HEK293 (cell line): ENCODE measurements around the gene GUCY1A2.

Source experiments
- CTCF ChIA-PET: fragments of 350-600 bp; formaldehyde crosslinking; extraction: SDS; loops from one replicate; lab custom pipeline; 2021; ENCODE audit warnings: antibody characterized with exemption; lab: Yijun Ruan, JAX
- POLR2A ChIA-PET: fragments of 300-600 bp; formaldehyde crosslinking; extraction: SDS; loops from one replicate; lab custom pipeline; 2020; ENCODE audit warnings: antibody characterized with exemption, inconsistent platforms; lab: Yijun Ruan, JAX
- H3K27ac ChIP-seq: fragments of 200-500 bp; sonication (Bioruptor generic); 2 replicates; pipeline ENCODE4 v1.5.1; 2014; ENCODE audit warnings: low read depth, low read length, control low read depth, inconsistent platforms; ENCODE audit errors: extremely low read depth
- H3K36me3 ChIP-seq, 2 experiments: fragments of 200-500 bp in 1 of 2; sonication (Bioruptor generic) in 1 of 2; 1 replicate in 1 of 2; 2 replicates in 1 of 2; pipeline ENCODE4 v1.5.1; 2014 to 2017; ENCODE audit warnings: inconsistent platforms in 2 of 2, low read length in 2 of 2; ENCODE audit not compliant: control insufficient read depth in 2 of 2, insufficient read depth in 1 of 2
- H3K4me1 ChIP-seq: fragments of 200-500 bp; sonication (Bioruptor generic); 2 replicates; pipeline ENCODE4 v1.5.1; 2014; ENCODE audit warnings: mild to moderate bottlenecking, low read length, inconsistent platforms; ENCODE audit not compliant: control insufficient read depth, insufficient read depth
- H3K4me3 ChIP-seq: 2 replicates; pipeline ENCODE4 v1.5.1; 2011; ENCODE audit warnings: low read depth, mild to moderate bottlenecking, control low read depth, low read length, moderate library complexity
- H3K9me3 ChIP-seq: fragments of 200-500 bp; sonication (Bioruptor generic); 2 replicates; pipeline ENCODE4 v1.5.1; 2014; ENCODE audit warnings: low read depth, low read length, inconsistent platforms; ENCODE audit not compliant: control insufficient read depth, insufficient read depth
- ZNF248 ChIP-seq: fragments of 450-650 bp; formaldehyde crosslinking; IDR thresholded peaks from 2 replicates; pipeline ENCODE4 v1.5.1; 2017; ENCODE audit warnings: missing biosample characterization, missing genetic modification characterization
- ZNF37A ChIP-seq: fragments of 450-650 bp; IDR thresholded peaks from 2 replicates; pipeline ENCODE4 v1.5.1; 2018; ENCODE audit warnings: missing biosample characterization, missing genetic modification characterization
- ZNF555 ChIP-seq: fragments of 450-650 bp; formaldehyde crosslinking; conservative IDR thresholded peaks from 2 replicates; pipeline ENCODE4 v1.5.1; 2017; ENCODE audit warnings: missing biosample characterization, mild to moderate bottlenecking, missing genetic modification characterization, inconsistent platforms
- ZNF624 ChIP-seq: fragments of 450-650 bp; formaldehyde crosslinking; IDR thresholded peaks from 2 replicates; pipeline ENCODE4 v1.5.1; 2017; ENCODE audit warnings: missing biosample characterization, missing genetic modification characterization
- TF ChIP-seq, protein P1 (sequence below): fragments of 450-650 bp; formaldehyde crosslinking; IDR thresholded peaks from 2 replicates; pipeline ENCODE4; 2016; ENCODE audit warnings: missing biosample characterization, missing genetic modification characterization
- TF ChIP-seq, protein P2 (sequence below): fragments of 450-650 bp; formaldehyde crosslinking; IDR thresholded peaks from 2 replicates; pipeline ENCODE4 v1.5.1; 2016; ENCODE audit warnings: missing biosample characterization, missing genetic modification characterization
- TF ChIP-seq, protein P3 (sequence below): fragments of 450-650 bp; formaldehyde crosslinking; IDR thresholded peaks from 2 replicates; pipeline ENCODE4 v1.5.1; 2017; ENCODE audit warnings: missing biosample characterization, missing genetic modification characterization
- TF ChIP-seq, protein P4 (sequence below): fragments of 450-650 bp; formaldehyde crosslinking; IDR thresholded peaks from 2 replicates; pipeline ENCODE4 v1.5.1; 2016; ENCODE audit warnings: missing biosample characterization, missing genetic modification characterization
- TF ChIP-seq, protein P5 (sequence below): fragments of 450-650 bp; formaldehyde crosslinking; IDR thresholded peaks from 2 replicates; pipeline ENCODE4 v1.5.1; 2016; ENCODE audit warnings: missing biosample characterization, missing genetic modification characterization
- TF ChIP-seq, protein P6 (sequence below): fragments of 450-650 bp; formaldehyde crosslinking; conservative IDR thresholded peaks from 2 replicates; pipeline ENCODE4 v1.5.1; 2016; ENCODE audit warnings: low read depth, missing biosample characterization, missing genetic modification characterization

The GUCY1A2 gene

DNA sequence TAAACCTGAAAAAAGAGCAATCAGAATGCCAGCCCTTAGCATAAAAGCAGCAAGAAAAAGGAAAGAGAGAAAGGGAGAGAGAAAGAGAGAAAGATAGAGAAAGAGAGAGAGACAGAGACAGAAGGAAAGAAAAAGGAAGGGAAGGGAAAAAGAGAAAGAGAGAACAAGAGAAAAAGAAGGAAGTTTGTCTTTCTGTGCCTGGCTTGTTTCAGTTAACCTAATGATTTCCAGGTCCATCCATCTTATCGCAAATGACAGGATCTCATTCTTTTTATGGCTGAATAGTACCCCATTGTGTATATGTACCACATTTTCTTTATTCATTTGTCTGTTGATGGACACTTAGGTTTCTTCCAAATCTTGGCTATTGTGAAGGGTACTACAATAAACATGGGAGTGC, 230.8 kb downstream of the GUCY1A2 start:
- Histone ChIP-seq H3K9me3 (no peaks in the 10 kb centered on the region), H3K4me3 (no peak overlapping the region), H3K36me3 (no peaks in the 10 kb centered on the region), H3K4me1 (no peaks in the 10 kb centered on the region), H3K27ac (no peak overlapping the region)
- CTCF ChIA-PET, result interaction anchor here (0.6 kb wide), 1 partner anchor 249 kb away, joined by 4 read pairs; no protein-coding TSS in a partner anchor
- TF ChIP-seq ZNF248 (no peak), ZNF624 (no peak), ZNF555 (no peak), ZNF37A (no peak)
- TF ChIP-seq, protein P1, sequence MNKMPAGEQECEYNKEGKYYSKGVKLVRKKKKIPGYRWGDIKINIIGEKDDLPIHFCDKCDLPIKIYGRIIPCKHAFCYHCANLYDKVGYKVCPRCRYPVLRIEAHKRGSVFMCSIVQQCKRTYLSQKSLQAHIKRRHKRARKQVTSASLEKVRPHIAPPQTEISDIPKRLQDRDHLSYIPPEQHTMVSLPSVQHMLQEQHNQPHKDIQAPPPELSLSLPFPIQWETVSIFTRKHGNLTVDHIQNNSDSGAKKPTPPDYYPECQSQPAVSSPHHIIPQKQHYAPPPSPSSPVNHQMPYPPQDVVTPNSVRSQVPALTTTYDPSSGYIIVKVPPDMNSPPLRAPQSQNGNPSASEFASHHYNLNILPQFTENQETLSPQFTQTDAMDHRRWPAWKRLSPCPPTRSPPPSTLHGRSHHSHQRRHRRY, result no peak
- TF ChIP-seq, protein P2, sequence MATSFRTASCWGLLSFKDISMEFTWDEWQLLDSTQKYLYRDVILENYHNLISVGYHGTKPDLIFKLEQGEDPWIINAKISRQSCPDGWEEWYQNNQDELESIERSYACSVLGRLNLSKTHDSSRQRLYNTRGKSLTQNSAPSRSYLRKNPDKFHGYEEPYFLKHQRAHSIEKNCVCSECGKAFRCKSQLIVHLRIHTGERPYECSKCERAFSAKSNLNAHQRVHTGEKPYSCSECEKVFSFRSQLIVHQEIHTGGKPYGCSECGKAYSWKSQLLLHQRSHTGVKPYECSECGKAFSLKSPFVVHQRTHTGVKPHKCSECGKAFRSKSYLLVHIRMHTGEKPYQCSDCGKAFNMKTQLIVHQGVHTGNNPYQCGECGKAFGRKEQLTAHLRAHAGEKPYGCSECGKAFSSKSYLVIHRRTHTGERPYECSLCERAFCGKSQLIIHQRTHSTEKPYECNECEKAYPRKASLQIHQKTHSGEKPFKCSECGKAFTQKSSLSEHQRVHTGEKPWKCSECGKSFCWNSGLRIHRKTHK (tag by site-specific recombination), result no peak
- TF ChIP-seq, protein P3, sequence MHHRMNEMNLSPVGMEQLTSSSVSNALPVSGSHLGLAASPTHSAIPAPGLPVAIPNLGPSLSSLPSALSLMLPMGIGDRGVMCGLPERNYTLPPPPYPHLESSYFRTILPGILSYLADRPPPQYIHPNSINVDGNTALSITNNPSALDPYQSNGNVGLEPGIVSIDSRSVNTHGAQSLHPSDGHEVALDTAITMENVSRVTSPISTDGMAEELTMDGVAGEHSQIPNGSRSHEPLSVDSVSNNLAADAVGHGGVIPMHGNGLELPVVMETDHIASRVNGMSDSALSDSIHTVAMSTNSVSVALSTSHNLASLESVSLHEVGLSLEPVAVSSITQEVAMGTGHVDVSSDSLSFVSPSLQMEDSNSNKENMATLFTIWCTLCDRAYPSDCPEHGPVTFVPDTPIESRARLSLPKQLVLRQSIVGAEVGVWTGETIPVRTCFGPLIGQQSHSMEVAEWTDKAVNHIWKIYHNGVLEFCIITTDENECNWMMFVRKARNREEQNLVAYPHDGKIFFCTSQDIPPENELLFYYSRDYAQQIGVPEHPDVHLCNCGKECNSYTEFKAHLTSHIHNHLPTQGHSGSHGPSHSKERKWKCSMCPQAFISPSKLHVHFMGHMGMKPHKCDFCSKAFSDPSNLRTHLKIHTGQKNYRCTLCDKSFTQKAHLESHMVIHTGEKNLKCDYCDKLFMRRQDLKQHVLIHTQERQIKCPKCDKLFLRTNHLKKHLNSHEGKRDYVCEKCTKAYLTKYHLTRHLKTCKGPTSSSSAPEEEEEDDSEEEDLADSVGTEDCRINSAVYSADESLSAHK (tag by site-specific recombination), result no peak
- TF ChIP-seq, protein P4, sequence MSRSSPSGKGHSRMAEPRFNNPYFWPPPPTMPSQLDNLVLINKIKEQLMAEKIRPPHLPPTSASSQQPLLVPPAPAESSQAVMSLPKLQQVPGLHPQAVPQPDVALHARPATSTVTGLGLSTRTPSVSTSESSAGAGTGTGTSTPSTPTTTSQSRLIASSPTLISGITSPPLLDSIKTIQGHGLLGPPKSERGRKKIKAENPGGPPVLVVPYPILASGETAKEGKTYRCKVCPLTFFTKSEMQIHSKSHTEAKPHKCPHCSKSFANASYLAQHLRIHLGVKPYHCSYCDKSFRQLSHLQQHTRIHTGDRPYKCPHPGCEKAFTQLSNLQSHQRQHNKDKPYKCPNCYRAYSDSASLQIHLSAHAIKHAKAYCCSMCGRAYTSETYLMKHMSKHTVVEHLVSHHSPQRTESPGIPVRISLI (tag by site-specific recombination), result no peak
- TF ChIP-seq, protein P5, sequence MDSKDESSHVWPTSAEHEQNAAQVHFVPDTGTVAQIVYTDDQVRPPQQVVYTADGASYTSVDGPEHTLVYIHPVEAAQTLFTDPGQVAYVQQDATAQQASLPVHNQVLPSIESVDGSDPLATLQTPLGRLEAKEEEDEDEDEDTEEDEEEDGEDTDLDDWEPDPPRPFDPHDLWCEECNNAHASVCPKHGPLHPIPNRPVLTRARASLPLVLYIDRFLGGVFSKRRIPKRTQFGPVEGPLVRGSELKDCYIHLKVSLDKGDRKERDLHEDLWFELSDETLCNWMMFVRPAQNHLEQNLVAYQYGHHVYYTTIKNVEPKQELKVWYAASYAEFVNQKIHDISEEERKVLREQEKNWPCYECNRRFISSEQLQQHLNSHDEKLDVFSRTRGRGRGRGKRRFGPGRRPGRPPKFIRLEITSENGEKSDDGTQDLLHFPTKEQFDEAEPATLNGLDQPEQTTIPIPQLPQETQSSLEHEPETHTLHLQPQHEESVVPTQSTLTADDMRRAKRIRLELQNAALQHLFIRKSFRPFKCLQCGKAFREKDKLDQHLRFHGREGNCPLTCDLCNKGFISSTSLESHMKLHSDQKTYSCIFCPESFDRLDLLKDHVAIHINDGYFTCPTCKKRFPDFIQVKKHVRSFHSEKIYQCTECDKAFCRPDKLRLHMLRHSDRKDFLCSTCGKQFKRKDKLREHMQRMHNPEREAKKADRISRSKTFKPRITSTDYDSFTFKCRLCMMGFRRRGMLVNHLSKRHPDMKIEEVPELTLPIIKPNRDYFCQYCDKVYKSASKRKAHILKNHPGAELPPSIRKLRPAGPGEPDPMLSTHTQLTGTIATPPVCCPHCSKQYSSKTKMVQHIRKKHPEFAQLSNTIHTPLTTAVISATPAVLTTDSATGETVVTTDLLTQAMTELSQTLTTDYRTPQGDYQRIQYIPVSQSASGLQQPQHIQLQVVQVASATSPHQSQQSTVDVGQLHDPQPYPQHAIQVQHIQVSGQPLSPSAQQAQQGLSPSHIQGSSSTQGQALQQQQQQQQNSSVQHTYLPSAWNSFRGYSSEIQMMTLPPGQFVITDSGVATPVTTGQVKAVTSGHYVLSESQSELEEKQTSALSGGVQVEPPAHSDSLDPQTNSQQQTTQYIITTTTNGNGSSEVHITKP, result no peak
- TF ChIP-seq, protein P6, sequence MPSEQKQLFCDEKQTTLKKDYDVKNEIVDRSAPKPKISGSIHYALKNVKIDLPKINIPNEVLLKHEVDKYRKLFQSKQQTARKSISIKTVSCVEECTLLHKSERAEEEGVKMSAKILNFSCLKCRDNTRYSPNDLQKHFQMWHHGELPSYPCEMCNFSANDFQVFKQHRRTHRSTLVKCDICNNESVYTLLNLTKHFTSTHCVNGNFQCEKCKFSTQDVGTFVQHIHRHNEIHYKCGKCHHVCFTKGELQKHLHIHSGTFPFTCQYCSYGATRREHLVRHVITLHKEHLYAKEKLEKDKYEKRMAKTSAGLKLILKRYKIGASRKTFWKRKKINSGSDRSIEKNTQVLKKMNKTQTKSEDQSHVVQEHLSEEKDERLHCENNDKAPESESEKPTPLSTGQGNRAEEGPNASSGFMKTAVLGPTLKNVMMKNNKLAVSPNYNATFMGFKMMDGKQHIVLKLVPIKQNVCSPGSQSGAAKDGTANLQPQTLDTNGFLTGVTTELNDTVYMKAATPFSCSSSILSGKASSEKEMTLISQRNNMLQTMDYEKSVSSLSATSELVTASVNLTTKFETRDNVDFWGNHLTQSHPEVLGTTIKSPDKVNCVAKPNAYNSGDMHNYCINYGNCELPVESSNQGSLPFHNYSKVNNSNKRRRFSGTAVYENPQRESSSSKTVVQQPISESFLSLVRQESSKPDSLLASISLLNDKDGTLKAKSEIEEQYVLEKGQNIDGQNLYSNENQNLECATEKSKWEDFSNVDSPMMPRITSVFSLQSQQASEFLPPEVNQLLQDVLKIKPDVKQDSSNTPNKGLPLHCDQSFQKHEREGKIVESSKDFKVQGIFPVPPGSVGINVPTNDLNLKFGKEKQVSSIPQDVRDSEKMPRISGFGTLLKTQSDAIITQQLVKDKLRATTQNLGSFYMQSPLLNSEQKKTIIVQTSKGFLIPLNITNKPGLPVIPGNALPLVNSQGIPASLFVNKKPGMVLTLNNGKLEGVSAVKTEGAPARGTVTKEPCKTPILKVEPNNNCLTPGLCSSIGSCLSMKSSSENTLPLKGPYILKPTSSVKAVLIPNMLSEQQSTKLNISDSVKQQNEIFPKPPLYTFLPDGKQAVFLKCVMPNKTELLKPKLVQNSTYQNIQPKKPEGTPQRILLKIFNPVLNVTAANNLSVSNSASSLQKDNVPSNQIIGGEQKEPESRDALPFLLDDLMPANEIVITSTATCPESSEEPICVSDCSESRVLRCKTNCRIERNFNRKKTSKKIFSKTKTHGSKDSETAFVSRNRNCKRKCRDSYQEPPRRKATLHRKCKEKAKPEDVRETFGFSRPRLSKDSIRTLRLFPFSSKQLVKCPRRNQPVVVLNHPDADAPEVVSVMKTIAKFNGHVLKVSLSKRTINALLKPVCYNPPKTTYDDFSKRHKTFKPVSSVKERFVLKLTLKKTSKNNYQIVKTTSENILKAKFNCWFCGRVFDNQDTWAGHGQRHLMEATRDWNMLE (tag by site-specific recombination), result no peak
- POLR2A ChIA-PET, result no interaction called here
